Activated T-cell treated with anti-CD3 and anti-CD28 coated beads, Interleukin-2, amount 50 U/mL, for 72 hours (primary cell): ENCODE results near the gene RSBN1. TPM values are rescaled to one million over a fixed set of nuclear protein-coding genes. Genes with fewer than 3 reads are reported as not detected.
"Not testable (repeated sequence)": the region's sequence is repeated elsewhere in the genome, so short reads cannot be mapped to it uniquely, and the experiment has no call there.

Experiments
- ATAC-seq, 2 donors: fragments of 150-1000 bp; cut with Tn5 transposase; replicated peaks in 1 of 2; 2 replicates each; pipeline ENCODE4 v1.10.0; 2021; ENCODE audit warnings: moderate library complexity in 2 of 2, mild to moderate bottlenecking in 1 of 2
- DNase-seq, 2 donors: peaks; one replicate each; pipeline ENCODE4 v3.0.0; 2021 to 2022; ENCODE audit warnings: mixed read lengths in 1 of 2
- H3K27ac Mint-ChIP-seq: one replicate; pipeline ENCODE4 v1.8.0; 2022; ENCODE audit warnings: mild to moderate bottlenecking, moderate library complexity, mixed read lengths
- H3K27me3 Mint-ChIP-seq: one replicate; pipeline ENCODE4 v1.8.0; 2022; ENCODE audit warnings: low read depth, mixed read lengths
- H3K36me3 Mint-ChIP-seq, 2 donors: one replicate each; pipeline ENCODE4 v1.8.0; 2022; ENCODE audit warnings: mixed read lengths in 2 of 2, mild to moderate bottlenecking in 1 of 2; ENCODE audit not compliant: insufficient read depth in 2 of 2
- H3K4me1 Mint-ChIP-seq: one replicate; pipeline ENCODE4 v1.8.0; 2022; ENCODE audit warnings: low read depth, mixed read lengths
- H3K4me3 Mint-ChIP-seq, 2 donors: one replicate each; pipeline ENCODE4 v1.8.0; 2022; ENCODE audit warnings: mild to moderate bottlenecking in 2 of 2, mixed read lengths in 2 of 2, moderate library complexity in 2 of 2
- H3K9me3 Mint-ChIP-seq, 2 donors: one replicate each; pipeline ENCODE4 v1.8.0; 2022; ENCODE audit warnings: mixed read lengths in 2 of 2
- total RNA-seq, 2 donors: library from RNA; stranded (reverse); gene quantifications; one replicate each; pipeline ENCODE4 v1.2.3, GENCODE V29; 2022

RSBN1 gene
- total RNA-seq, result 10 to 100 TPM; 18.4 to 23.9 TPM

GRCh38 chr1:113811888-113812660 is at the start of gene RSBN1:
Gene RSBN1 (minus strand): TSS chr1:113812476. CDS start chr1:113812412, 64 bp downstream.
- peak; percentile 93 to 95 for ATAC-seq
- Mint-ChIP-seq H3K27ac (peak within 1 kb of the TSS; percentile 92), H3K4me3 (peak within 1 kb of the TSS; percentile 94 to 98), H3K9me3 (no peaks in the 10 kb centered on the region), H3K36me3 (peaks cover 9 to 17% of the 10 kb centered on the region in 2 donors), H3K27me3 (no peaks in the 10 kb centered on the region), H3K4me1 (peaks cover 38% of the 10 kb centered on the region)
- peak; percentile 97 to 99 for DNase-seq

- peaks cover 3 to 34% of the 10 kb centered on the region in 2 donors for H3K36me3 Mint-ChIP-seq
- H3K4me3 Mint-ChIP-seq, result no peak overlapping the region
- ATAC-seq, result no peak
- peaks cover 66% of the 10 kb centered on the region for H3K4me1 Mint-ChIP-seq
- DNase-seq, result no peak
- H3K9me3 Mint-ChIP-seq, result no peaks in the 10 kb centered on the region
- no peaks in the 10 kb centered on the region for H3K27me3 Mint-ChIP-seq
- H3K27ac Mint-ChIP-seq, result no peak overlapping the region
Observed at GRCh38 chr1:113861641-113862040, 49.4 kb upstream of the RSBN1 start.

GRCh38 chr1:113860891-113861290 is 48.6 kb upstream of the RSBN1 start:
- peak overlapping the region in 1 of 2 donors; percentile 1 for H3K4me3 Mint-ChIP-seq
- H3K4me1 Mint-ChIP-seq, result peaks cover 64% of the 10 kb centered on the region
- H3K36me3 Mint-ChIP-seq, result peaks cover 3 to 40% of the 10 kb centered on the region in 2 donors
- H3K27ac Mint-ChIP-seq, result peak overlapping the region; percentile 13
- no peaks in the 10 kb centered on the region for H3K27me3 Mint-ChIP-seq
- H3K9me3 Mint-ChIP-seq, result no peaks in the 10 kb centered on the region
- DNase-seq (no peak), ATAC-seq (no peak)

GRCh38 chr1:113859478-113860175 is 47.4 kb upstream of the RSBN1 start:
- DNase-seq (no peak), ATAC-seq (no peak)
- peak overlapping the region; percentile 59 for H3K27ac Mint-ChIP-seq
- peak overlapping the region; percentile 20 to 24 for H3K4me3 Mint-ChIP-seq
- H3K4me1 Mint-ChIP-seq, result peaks cover 57% of the 10 kb centered on the region
- no peaks in the 10 kb centered on the region for H3K9me3 Mint-ChIP-seq
- H3K27me3 Mint-ChIP-seq, result no peaks in the 10 kb centered on the region
- peaks cover 3 to 40% of the 10 kb centered on the region in 2 donors for H3K36me3 Mint-ChIP-seq

- H3K36me3 Mint-ChIP-seq, result peaks cover 5 to 43% of the 10 kb centered on the region in 2 donors
- peaks cover 57% of the 10 kb centered on the region for H3K4me1 Mint-ChIP-seq
- H3K27me3 Mint-ChIP-seq, result no peaks in the 10 kb centered on the region
- DNase-seq, result no peak
- no peak overlapping the region for H3K27ac Mint-ChIP-seq
- H3K4me3 Mint-ChIP-seq, result no peak overlapping the region
- no peaks in the 10 kb centered on the region for H3K9me3 Mint-ChIP-seq
- ATAC-seq, result no peak
Observed at GRCh38 chr1:113858982-113859381, 46.7 kb upstream of the RSBN1 start.

- Mint-ChIP-seq H3K27ac (no peak overlapping the region), H3K9me3 (no peaks in the 10 kb centered on the region), H3K4me1 (peaks cover 56% of the 10 kb centered on the region), H3K4me3 (no peak overlapping the region), H3K27me3 (no peaks in the 10 kb centered on the region), H3K36me3 (peaks cover 3 to 42% of the 10 kb centered on the region in 2 donors)
- DNase-seq, result no peak
- no peak for ATAC-seq
Observed at GRCh38 chr1:113858418-113858817, 46.1 kb upstream of the RSBN1 start.

- no peak for DNase-seq
- peaks cover 3 to 40% of the 10 kb centered on the region in 2 donors for H3K36me3 Mint-ChIP-seq
- no peak for ATAC-seq
- peak overlapping the region; percentile 57 for H3K27ac Mint-ChIP-seq
- H3K9me3 Mint-ChIP-seq, result no peaks in the 10 kb centered on the region
- H3K4me1 Mint-ChIP-seq, result peaks cover 49% of the 10 kb centered on the region
- no peaks in the 10 kb centered on the region for H3K27me3 Mint-ChIP-seq
- no peak overlapping the region for H3K4me3 Mint-ChIP-seq
Observed at GRCh38 chr1:113857776-113858175, 45.5 kb upstream of the RSBN1 start.

GRCh38 chr1:113856401-113856790 is 44.1 kb upstream of the RSBN1 start:
- Mint-ChIP-seq H3K27me3 (no peaks in the 10 kb centered on the region), H3K36me3 (peaks cover 3 to 42% of the 10 kb centered on the region in 2 donors), H3K4me1 (peaks cover 44% of the 10 kb centered on the region), H3K4me3 (no peak overlapping the region), H3K27ac (peak overlapping the region; percentile 24), H3K9me3 (no peaks in the 10 kb centered on the region)
- ATAC-seq (no peak), DNase-seq (no peak)

- Mint-ChIP-seq H3K27ac (peak overlapping the region; percentile 24), H3K36me3 (peaks cover 5 to 44% of the 10 kb centered on the region in 2 donors), H3K27me3 (no peaks in the 10 kb centered on the region), H3K4me3 (no peak overlapping the region), H3K9me3 (no peaks in the 10 kb centered on the region), H3K4me1 (peaks cover 46% of the 10 kb centered on the region)
- ATAC-seq (no peak), DNase-seq (no peak)
Observed at GRCh38 chr1:113855630-113856400, 43.5 kb upstream of the RSBN1 start.

GRCh38 chr1:113854234-113854633 is 42.0 kb upstream of the RSBN1 start:
- no peaks in the 10 kb centered on the region for H3K9me3 Mint-ChIP-seq
- ATAC-seq, result peak; percentile 39 to 66
- H3K27ac Mint-ChIP-seq, result peak overlapping the region; percentile 71
- H3K27me3 Mint-ChIP-seq, result no peaks in the 10 kb centered on the region
- H3K36me3 Mint-ChIP-seq, result peaks cover 6 to 48% of the 10 kb centered on the region in 2 donors
- peak overlapping the region in 1 of 2 donors; percentile 42 for H3K4me3 Mint-ChIP-seq
- DNase-seq, result no peak
- peaks cover 36% of the 10 kb centered on the region for H3K4me1 Mint-ChIP-seq

GRCh38 chr1:113852694-113853093 is 40.4 kb upstream of the RSBN1 start:
- DNase-seq, H3K27ac Mint-ChIP-seq, H3K9me3 Mint-ChIP-seq, ATAC-seq, H3K27me3 Mint-ChIP-seq, H3K4me3 Mint-ChIP-seq: not testable (repeated sequence)
- Mint-ChIP-seq H3K4me1 (peaks cover 32% of the 10 kb centered on the region), H3K36me3 (peaks cover 6 to 49% of the 10 kb centered on the region in 2 donors)

GRCh38 chr1:113850127-113850796 is 38.0 kb upstream of the RSBN1 start:
- DNase-seq, result no peak

More at GRCh38 chr1:113850127-113850796, 38.0 kb upstream of the RSBN1 start:
- no peaks in the 10 kb centered on the region for H3K9me3 Mint-ChIP-seq
- peaks cover 32% of the 10 kb centered on the region for H3K4me1 Mint-ChIP-seq
- H3K27me3 Mint-ChIP-seq, result no peaks in the 10 kb centered on the region
- H3K27ac Mint-ChIP-seq, result peak overlapping the region; percentile 74
- no peak overlapping the region for H3K4me3 Mint-ChIP-seq
- H3K36me3 Mint-ChIP-seq, result peaks cover 19 to 51% of the 10 kb centered on the region in 2 donors
- ATAC-seq, result no peak
